ENCODE data around the gene ST6GALNAC3.

The ST6GALNAC3 gene

GRCh38 chr1:76278711-76279100, 204.2 kb downstream of the ST6GALNAC3 start:
- Mint-ChIP-seq H3K4me1 (peaks cover 2 to 10% of the 10 kb centered on the region in 2 donors), H3K4me3 (no peak overlapping the region), H3K27me3 (no peaks in the 10 kb centered on the region), H3K9me3 (no peaks in the 10 kb centered on the region), H3K27ac (no peak overlapping the region), H3K36me3 (no peaks in the 10 kb centered on the region)
- no peak for DNase-seq
- no peak for ATAC-seq (replicated peaks)

DNA sequence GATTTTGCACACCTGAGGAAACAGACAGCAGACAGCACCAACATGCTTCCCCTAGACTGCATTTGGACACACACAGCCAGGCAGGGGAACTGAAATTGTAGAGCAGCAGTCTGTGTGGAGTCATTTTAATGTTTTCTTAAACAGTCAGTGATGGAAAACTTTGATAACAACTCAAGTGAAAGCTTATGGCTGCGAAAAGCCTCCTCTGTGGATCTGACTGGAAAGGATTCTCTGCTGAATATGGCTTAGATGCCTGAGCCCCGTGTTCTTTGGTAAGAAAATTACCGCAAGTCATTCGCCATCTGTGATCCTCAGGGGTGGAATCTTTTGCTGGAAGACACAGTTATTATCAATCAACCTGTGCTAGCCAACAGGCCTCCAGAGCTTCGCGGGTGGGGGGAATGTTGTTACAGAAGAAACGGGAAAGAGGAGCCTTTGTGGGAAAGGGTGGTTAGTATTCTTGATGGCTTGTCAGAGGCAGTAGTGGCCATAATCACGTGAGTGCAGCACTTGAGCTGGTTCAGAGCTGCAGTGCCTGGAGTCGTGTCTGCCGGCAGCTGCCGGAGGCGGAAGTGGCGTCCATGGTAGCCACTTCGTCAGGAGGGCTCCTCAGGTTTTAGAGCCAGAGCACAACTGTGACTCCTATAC, 204.7 kb downstream of the ST6GALNAC3 start:
- Mint-ChIP-seq H3K36me3 (no peaks in the 10 kb centered on the region), H3K27me3 (no peaks in the 10 kb centered on the region), H3K4me3 (no peak overlapping the region), H3K9me3 (no peaks in the 10 kb centered on the region), H3K27ac (peak overlapping the region; percentile 57), H3K4me1 (peaks cover 2 to 10% of the 10 kb centered on the region in 2 donors)
- ATAC-seq (replicated peaks) (peak in 1 of 2 donors; percentile 63), DNase-seq (no peak)

GRCh38 chr1:76281306-76281705, 206.8 kb downstream of the ST6GALNAC3 start:
- H3K9me3 Mint-ChIP-seq, result no peaks in the 10 kb centered on the region
- no peak overlapping the region for H3K27ac Mint-ChIP-seq
- H3K36me3 Mint-ChIP-seq, result no peaks in the 10 kb centered on the region
- no peaks in the 10 kb centered on the region for H3K27me3 Mint-ChIP-seq
- no peak overlapping the region for H3K4me3 Mint-ChIP-seq
- no peak for DNase-seq
- peaks cover 10 to 25% of the 10 kb centered on the region in 2 donors for H3K4me1 Mint-ChIP-seq
- ATAC-seq (replicated peaks), result no peak

DNA sequence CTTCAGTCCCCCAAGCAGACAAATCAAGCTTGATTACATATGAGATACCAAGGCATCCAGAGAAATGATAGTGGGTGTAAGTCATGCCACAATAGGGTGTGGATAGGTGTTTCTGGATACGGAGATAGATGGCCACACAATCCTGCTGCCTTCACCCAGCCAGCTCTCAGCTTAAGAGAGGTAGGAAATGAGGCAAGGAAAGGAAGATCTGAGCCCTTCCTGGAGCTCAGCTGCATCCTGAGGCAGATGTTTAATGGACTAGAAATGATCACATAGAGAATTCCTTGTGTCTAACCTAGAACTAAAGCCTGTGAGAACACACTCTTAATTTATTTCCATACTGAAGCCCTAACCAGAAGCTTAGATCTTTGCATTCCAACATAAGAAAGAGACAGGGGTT, 210.3 kb downstream of the ST6GALNAC3 start:
- peaks cover 15 to 44% of the 10 kb centered on the region in 2 donors for H3K4me1 Mint-ChIP-seq
- H3K9me3 Mint-ChIP-seq, result no peaks in the 10 kb centered on the region
- H3K27ac Mint-ChIP-seq, result peak overlapping the region; percentile 15
- H3K36me3 Mint-ChIP-seq, result no peaks in the 10 kb centered on the region
- ATAC-seq (replicated peaks), result no peak
- DNase-seq, result no peak
- H3K27me3 Mint-ChIP-seq, result no peaks in the 10 kb centered on the region
- no peak overlapping the region for H3K4me3 Mint-ChIP-seq

- peak; percentile 49 to 51 for ATAC-seq (replicated peaks)
- Mint-ChIP-seq H3K36me3 (no peaks in the 10 kb centered on the region), H3K27me3 (no peaks in the 10 kb centered on the region), H3K9me3 (peaks cover 0 to under 1% of the 10 kb centered on the region in 2 donors), H3K4me3 (no peak overlapping the region), H3K4me1 (peaks cover 18 to 52% of the 10 kb centered on the region in 2 donors), H3K27ac (no peak overlapping the region)
- no peak for DNase-seq
Measured at GRCh38 chr1:76285578-76286135, 211.1 kb downstream of the ST6GALNAC3 start.

DNA sequence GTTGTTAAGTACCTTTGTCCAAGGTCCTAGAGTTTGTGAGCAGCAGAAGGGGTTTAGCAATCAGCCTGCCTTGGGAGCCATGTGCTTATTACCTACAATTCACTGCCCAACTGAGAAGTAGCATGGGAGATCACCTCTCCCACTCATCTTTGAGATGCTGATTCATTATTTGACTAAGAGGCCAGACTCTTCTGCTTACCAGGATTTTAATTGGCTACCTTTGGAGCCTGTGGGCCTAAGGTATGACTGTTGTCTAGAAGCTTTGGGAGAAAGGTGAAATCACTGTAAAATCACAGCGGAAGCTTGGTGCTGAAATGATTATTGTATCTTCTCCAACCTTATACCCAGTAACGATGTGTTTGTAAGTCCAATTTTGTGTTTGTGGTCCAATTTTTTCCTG, 213.4 kb downstream of the ST6GALNAC3 start:
- Mint-ChIP-seq H3K4me3 (no peak overlapping the region), H3K9me3 (peaks cover 0 to 3% of the 10 kb centered on the region in 2 donors), H3K36me3 (peaks cover 0 to 2% of the 10 kb centered on the region in 2 donors), H3K27ac (no peak overlapping the region), H3K4me1 (peaks cover 26 to 67% of the 10 kb centered on the region in 2 donors), H3K27me3 (no peaks in the 10 kb centered on the region)
- DNase-seq (no peak), ATAC-seq (replicated peaks) (peak in 1 of 2 donors; percentile 44)

- ATAC-seq (replicated peaks) (no peak), DNase-seq (no peak)
- peaks cover 0 to 2% of the 10 kb centered on the region in 2 donors for H3K36me3 Mint-ChIP-seq
- H3K4me3 Mint-ChIP-seq, result no peak overlapping the region
- H3K9me3 Mint-ChIP-seq, result peaks cover 0 to 3% of the 10 kb centered on the region in 2 donors
- no peak overlapping the region for H3K27ac Mint-ChIP-seq
- H3K4me1 Mint-ChIP-seq, result peaks cover 35 to 77% of the 10 kb centered on the region in 2 donors
- H3K27me3 Mint-ChIP-seq, result no peaks in the 10 kb centered on the region
Measured at GRCh38 chr1:76288758-76289483, 214.4 kb downstream of the ST6GALNAC3 start.

GRCh38 chr1:76289692-76290091, 215.1 kb downstream of the ST6GALNAC3 start:
- H3K27ac Mint-ChIP-seq, result no peak overlapping the region
- peaks cover 0 to 3% of the 10 kb centered on the region in 2 donors for H3K9me3 Mint-ChIP-seq
- no peak overlapping the region for H3K4me3 Mint-ChIP-seq
- no peaks in the 10 kb centered on the region for H3K27me3 Mint-ChIP-seq
- ATAC-seq (replicated peaks) (no peak), DNase-seq (no peak)
- peaks cover 39 to 82% of the 10 kb centered on the region in 2 donors for H3K4me1 Mint-ChIP-seq
- H3K36me3 Mint-ChIP-seq, result peaks cover 0 to 2% of the 10 kb centered on the region in 2 donors

DNA sequence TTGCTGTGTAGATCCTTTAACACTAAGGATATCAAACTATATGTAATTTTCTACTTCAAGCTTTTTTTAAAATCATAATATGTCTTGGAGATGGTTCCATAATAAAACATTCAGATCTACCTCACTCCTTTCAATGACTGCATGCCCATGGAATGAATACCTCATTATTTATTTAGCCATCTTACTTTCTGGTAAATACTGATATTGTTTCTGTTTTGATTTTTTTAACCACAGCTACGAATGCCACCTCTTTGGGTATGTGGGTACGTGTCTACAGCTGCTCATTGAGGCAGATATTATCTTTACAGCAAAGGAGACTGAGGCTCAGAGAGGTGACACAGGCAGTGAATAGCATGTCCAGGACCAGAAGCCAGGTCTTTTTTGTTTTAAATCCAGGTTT, 215.7 kb downstream of the ST6GALNAC3 start:
- no peak for DNase-seq
- H3K4me3 Mint-ChIP-seq, result no peak overlapping the region
- peaks cover 41 to 82% of the 10 kb centered on the region in 2 donors for H3K4me1 Mint-ChIP-seq
- no peak for ATAC-seq (replicated peaks)
- no peak overlapping the region for H3K27ac Mint-ChIP-seq
- H3K36me3 Mint-ChIP-seq, result peaks cover 0 to 2% of the 10 kb centered on the region in 2 donors
- H3K27me3 Mint-ChIP-seq, result no peaks in the 10 kb centered on the region
- peaks cover 0 to 3% of the 10 kb centered on the region in 2 donors for H3K9me3 Mint-ChIP-seq

- no peak overlapping the region for H3K4me3 Mint-ChIP-seq
- peaks cover 0 to 2% of the 10 kb centered on the region in 2 donors for H3K36me3 Mint-ChIP-seq
- H3K27me3 Mint-ChIP-seq, result no peaks in the 10 kb centered on the region
- DNase-seq, result no peak
- H3K9me3 Mint-ChIP-seq, result peaks cover 0 to 3% of the 10 kb centered on the region in 2 donors
- H3K27ac Mint-ChIP-seq, result no peak overlapping the region
- H3K4me1 Mint-ChIP-seq, result peaks cover 41 to 81% of the 10 kb centered on the region in 2 donors
- ATAC-seq (replicated peaks), result no peak
Measured at GRCh38 chr1:76291191-76291590, 216.6 kb downstream of the ST6GALNAC3 start.

DNA sequence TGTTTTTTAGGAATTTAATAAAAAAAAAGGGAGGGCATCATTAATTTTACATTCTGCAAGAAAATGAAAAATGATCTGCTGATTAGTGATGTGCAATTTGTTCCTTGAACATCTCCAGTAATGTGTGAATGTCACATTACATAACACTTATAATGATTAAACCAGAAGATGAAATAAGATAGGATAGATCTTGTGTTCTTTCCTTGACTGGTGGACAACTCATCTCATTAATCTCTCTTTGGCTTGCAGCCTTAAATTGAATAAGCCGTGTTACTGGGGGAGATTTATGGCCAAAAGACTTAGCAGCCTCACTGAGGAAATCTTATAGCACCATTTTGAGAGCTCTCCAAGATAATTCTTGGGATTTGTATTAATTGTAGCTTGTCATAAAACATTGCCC, 217.2 kb downstream of the ST6GALNAC3 start:
- Mint-ChIP-seq H3K27ac (no peak overlapping the region), H3K27me3 (no peaks in the 10 kb centered on the region), H3K9me3 (peaks cover 0 to 3% of the 10 kb centered on the region in 2 donors), H3K36me3 (peaks cover 0 to 2% of the 10 kb centered on the region in 2 donors), H3K4me3 (no peak overlapping the region), H3K4me1 (peaks cover 38 to 76% of the 10 kb centered on the region in 2 donors)
- no peak for DNase-seq
- ATAC-seq (replicated peaks), result no peak

GRCh38 chr1:76292418-76293184, 218.1 kb downstream of the ST6GALNAC3 start:
- H3K27ac Mint-ChIP-seq, result no peak overlapping the region
- peaks cover 0 to 2% of the 10 kb centered on the region in 2 donors for H3K36me3 Mint-ChIP-seq
- peak; percentile 5 for DNase-seq
- no peak overlapping the region for H3K4me3 Mint-ChIP-seq
- peaks cover 0 to 3% of the 10 kb centered on the region in 2 donors for H3K9me3 Mint-ChIP-seq
- no peaks in the 10 kb centered on the region for H3K27me3 Mint-ChIP-seq
- peak; percentile 68 to 69 for ATAC-seq (replicated peaks)
- peaks cover 38 to 67% of the 10 kb centered on the region in 2 donors for H3K4me1 Mint-ChIP-seq

DNA sequence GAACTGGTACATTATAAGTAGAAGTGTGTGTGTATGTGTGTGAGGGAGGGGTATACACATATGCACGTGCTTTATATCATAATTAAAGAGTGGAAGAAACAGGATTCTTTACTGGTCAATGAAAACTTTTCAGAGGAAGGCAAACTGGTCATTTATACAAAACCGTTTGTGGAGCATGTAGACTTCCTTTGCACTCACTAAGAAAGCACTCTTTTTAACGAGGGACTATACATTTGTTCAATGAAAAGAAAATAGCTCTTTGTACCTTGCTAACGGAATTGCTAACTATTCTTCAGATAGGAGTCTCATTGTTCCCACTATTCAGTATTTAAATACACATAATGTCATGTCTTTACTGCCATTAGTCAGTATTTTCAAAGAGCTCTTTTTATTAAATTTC, 219.3 kb downstream of the ST6GALNAC3 start:
- no peak overlapping the region for H3K27ac Mint-ChIP-seq
- no peaks in the 10 kb centered on the region for H3K27me3 Mint-ChIP-seq
- H3K9me3 Mint-ChIP-seq, result peaks cover 0 to 3% of the 10 kb centered on the region in 2 donors
- H3K4me3 Mint-ChIP-seq, result peak overlapping the region in 1 of 2 donors; percentile 29
- DNase-seq (no peak), ATAC-seq (replicated peaks) (no peak)
- peaks cover 0 to 2% of the 10 kb centered on the region in 2 donors for H3K36me3 Mint-ChIP-seq
- peaks cover 38 to 61% of the 10 kb centered on the region in 2 donors for H3K4me1 Mint-ChIP-seq

All from stimulated activated naive B cell treated with anti-CD40 and anti-IgM and Interleukin-4, amounts not matched to agents 10 μg/mL and 1 μg/mL and 100 μg/mL, for 72 hours (primary cell).